ENCODE measurements around the gene CSRP2.

CSRP2 gene

GRCh38 chr12:76922866-76923265 is 44.0 kb upstream of the CSRP2 start:
- Histone ChIP-seq H3K9me2 (replicated peaks; ENCODE audit: control insufficient read depth, low read length) (no peaks in the 10 kb centered on the region), H4K20me1 (ENCODE audit: control insufficient read depth, insufficient read depth, low read depth, low read length) (no peaks in the 10 kb centered on the region), H3F3A (ENCODE audit: control insufficient read depth, insufficient read depth) (no peaks in the 10 kb centered on the region), H3K4me1 (ENCODE audit: control insufficient read depth, low read length) (no peaks in the 10 kb centered on the region), H3K27ac (ENCODE audit: low read depth, low read length) (no peak overlapping the region), H3K4me2 (ENCODE audit: low read length) (no peak overlapping the region), H3K36me3 (ENCODE audit: control insufficient read depth, low read length) (no peaks in the 10 kb centered on the region), H3K4me3 (ENCODE audit: low read length) (no peak overlapping the region), H3K79me2 (ENCODE audit: control insufficient read depth, low read length) (no peaks in the 10 kb centered on the region), H3K9me3 (ENCODE audit: control insufficient read depth, insufficient read depth, low read length) (no peaks in the 10 kb centered on the region), H3K27me3 (ENCODE audit: control insufficient read depth, low read length) (peaks cover 21% of the 10 kb centered on the region)
- TF ChIP-seq CTCF (IDR thresholded peaks at IDR 0.05; ENCODE audit: low read depth, low read length, poor library complexity, severe bottlenecking) (no peak), EZH2phosphoT487 (IDR thresholded peaks at IDR 0.05; ENCODE audit: borderline replicate concordance, low read length) (no peak)

GRCh38 chr12:76921891-76922664 is 43.3 kb upstream of the CSRP2 start:
- no peak for TF ChIP-seq EZH2phosphoT487 (IDR thresholded peaks at IDR 0.05; ENCODE audit: borderline replicate concordance, low read length)
- H3K4me2 ChIP-seq (ENCODE audit: low read length), result no peak overlapping the region
- H3K27ac ChIP-seq (ENCODE audit: low read depth, low read length), result no peak overlapping the region
- H4K20me1 ChIP-seq (ENCODE audit: control insufficient read depth, insufficient read depth, low read depth, low read length), result no peaks in the 10 kb centered on the region
- no peaks in the 10 kb centered on the region for H3K9me2 ChIP-seq (replicated peaks; ENCODE audit: control insufficient read depth, low read length)
- no peaks in the 10 kb centered on the region for H3K79me2 ChIP-seq (ENCODE audit: control insufficient read depth, low read length)
- H3K27me3 ChIP-seq (ENCODE audit: control insufficient read depth, low read length), result peaks cover 21% of the 10 kb centered on the region
- H3K4me1 ChIP-seq (ENCODE audit: control insufficient read depth, low read length), result no peaks in the 10 kb centered on the region
- no peaks in the 10 kb centered on the region for H3K36me3 ChIP-seq (ENCODE audit: control insufficient read depth, low read length)
- H3F3A ChIP-seq (ENCODE audit: control insufficient read depth, insufficient read depth), result no peaks in the 10 kb centered on the region
- H3K9me3 ChIP-seq (ENCODE audit: control insufficient read depth, insufficient read depth, low read length), result no peaks in the 10 kb centered on the region
- H3K4me3 ChIP-seq (ENCODE audit: low read length), result no peak overlapping the region

GRCh38 chr12:76921100-76921471 is 42.3 kb upstream of the CSRP2 start:
- TF ChIP-seq CTCF (IDR thresholded peaks at IDR 0.05; ENCODE audit: low read depth, low read length, poor library complexity, severe bottlenecking) (no peak), EZH2phosphoT487 (IDR thresholded peaks at IDR 0.05; ENCODE audit: borderline replicate concordance, low read length) (no peak)
- H3K4me2 ChIP-seq (ENCODE audit: low read length), result no peak overlapping the region
- H3K9me2 ChIP-seq (replicated peaks; ENCODE audit: control insufficient read depth, low read length), result no peaks in the 10 kb centered on the region
- peaks cover 23% of the 10 kb centered on the region for H3K27me3 ChIP-seq (ENCODE audit: control insufficient read depth, low read length)
- H3K36me3 ChIP-seq (ENCODE audit: control insufficient read depth, low read length), result no peaks in the 10 kb centered on the region
- no peak overlapping the region for H3K4me3 ChIP-seq (ENCODE audit: low read length)
- no peaks in the 10 kb centered on the region for H3K79me2 ChIP-seq (ENCODE audit: control insufficient read depth, low read length)
- no peak overlapping the region for H3K27ac ChIP-seq (ENCODE audit: low read depth, low read length)
- no peaks in the 10 kb centered on the region for H3F3A ChIP-seq (ENCODE audit: control insufficient read depth, insufficient read depth)
- H4K20me1 ChIP-seq (ENCODE audit: control insufficient read depth, insufficient read depth, low read depth, low read length), result no peaks in the 10 kb centered on the region
- H3K4me1 ChIP-seq (ENCODE audit: control insufficient read depth, low read length), result no peaks in the 10 kb centered on the region
- H3K9me3 ChIP-seq (ENCODE audit: control insufficient read depth, insufficient read depth, low read length), result no peaks in the 10 kb centered on the region
